Skeletal muscle tissue (tissue), 4 donors: ENCODE results near the gene DSCAM. TPM values are rescaled to one million over a fixed set of nuclear protein-coding genes. Genes with fewer than 3 reads are reported as not detected.
"Not testable (repeated sequence)": the region's sequence is repeated elsewhere in the genome, so short reads cannot be mapped to it uniquely, and the experiment has no call there.

ENCODE experiments used
- H3K27ac ChIP-seq: one replicate; pipeline ENCODE4 v1.7.0; 2013; ENCODE audit warnings: mild to moderate bottlenecking, low read depth, low read length, inconsistent platforms
- H3K27me3 ChIP-seq, 3 donors: one replicate each; pipeline ENCODE4 v1.7.0; 2013; ENCODE audit warnings: low read length in 3 of 3; ENCODE audit not compliant: control insufficient read depth in 3 of 3, insufficient read depth in 3 of 3
- H3K36me3 ChIP-seq, 3 donors: one replicate each; pipeline ENCODE4 v1.7.0; 2013; ENCODE audit warnings: low read length in 3 of 3; ENCODE audit not compliant: control insufficient read depth in 3 of 3, insufficient read depth in 3 of 3
- H3K4me1 ChIP-seq, 3 donors: one replicate each; pipeline ENCODE4 v1.7.0; 2013; ENCODE audit warnings: low read length in 3 of 3, mild to moderate bottlenecking in 3 of 3; ENCODE audit not compliant: control insufficient read depth in 3 of 3, insufficient read depth in 3 of 3
- H3K4me3 ChIP-seq, 3 donors: one replicate each; pipeline ENCODE4 v1.7.0; 2013; ENCODE audit warnings: low read length in 3 of 3
- H3K9ac ChIP-seq, 3 donors: one replicate each; pipeline ENCODE4 v1.7.0; 2013; ENCODE audit warnings: low read length in 3 of 3, mild to moderate bottlenecking in 3 of 3, moderate library complexity in 2 of 3, low read depth in 1 of 3
- H3K9me3 ChIP-seq, 3 donors: one replicate each; pipeline ENCODE4 v1.7.0; 2013; ENCODE audit warnings: low read length in 3 of 3; ENCODE audit not compliant: control insufficient read depth in 3 of 3
- total RNA-seq: library from RNA; depleted of rRNA; stranded (reverse); fragments of >200 nt; gene quantifications from one replicate; pipeline ENCODE4 v1.2.3, GENCODE V29; 2014
- donor health status: Osteomylitis.

The DSCAM gene
- total RNA-seq, 1 donor from 2014 or later: 0.52 TPM

- not testable (repeated sequence) for H3K9ac ChIP-seq
Observed at GRCh38 chr21:40439581-40439980, 407.4 kb downstream of the DSCAM start.

GRCh38 chr21:40438616-40439015, 408.3 kb downstream of the DSCAM start:
- Histone ChIP-seq H3K36me3 (no peaks in the 10 kb centered on the region), H3K9me3 (peaks cover 0 to 4% (median 0%) of the 10 kb centered on the region in 3 donors), H3K27ac (no peak overlapping the region), H3K4me3 (no peak overlapping the region), H3K9ac (no peak overlapping the region), H3K27me3 (no peaks in the 10 kb centered on the region), H3K4me1 (no peaks in the 10 kb centered on the region)

More at GRCh38 chr21:40439581-40439980, 407.4 kb downstream of the DSCAM start:
- H3K4me3 ChIP-seq, H3K9me3 ChIP-seq, H3K4me1 ChIP-seq, H3K27ac ChIP-seq, H3K36me3 ChIP-seq, H3K27me3 ChIP-seq: not testable (repeated sequence)

GRCh38 chr21:40436261-40436660, 410.7 kb downstream of the DSCAM start:
- Histone ChIP-seq H3K9me3 (peaks cover 0 to 4% (median 0%) of the 10 kb centered on the region in 3 donors), H3K27me3 (no peaks in the 10 kb centered on the region), H3K27ac (no peak overlapping the region), H3K9ac (no peak overlapping the region), H3K4me3 (no peak overlapping the region), H3K36me3 (no peaks in the 10 kb centered on the region), H3K4me1 (no peaks in the 10 kb centered on the region)

GRCh38 chr21:40433538-40433937, 413.4 kb downstream of the DSCAM start:
- Histone ChIP-seq H3K9me3 (no peaks in the 10 kb centered on the region), H3K36me3 (no peaks in the 10 kb centered on the region), H3K9ac (no peak overlapping the region), H3K4me1 (no peaks in the 10 kb centered on the region), H3K27ac (no peak overlapping the region), H3K4me3 (no peak overlapping the region), H3K27me3 (no peaks in the 10 kb centered on the region)

- Histone ChIP-seq H3K27ac (no peak overlapping the region), H3K9ac (no peak overlapping the region)
Observed at GRCh38 chr21:40425981-40426380, 421.0 kb downstream of the DSCAM start.

GRCh38 chr21:40422896-40423635, 423.9 kb downstream of the DSCAM start:
- Histone ChIP-seq H3K36me3 (no peaks in the 10 kb centered on the region), H3K9me3 (no peaks in the 10 kb centered on the region), H3K27me3 (peaks cover 0 to 6% (median 0%) of the 10 kb centered on the region in 3 donors), H3K4me3 (no peak overlapping the region), H3K9ac (no peak overlapping the region), H3K27ac (no peak overlapping the region), H3K4me1 (no peaks in the 10 kb centered on the region)

More at GRCh38 chr21:40425981-40426380, 421.0 kb downstream of the DSCAM start:
- H3K9me3 ChIP-seq: no peaks in the 10 kb centered on the region
- peaks cover 0 to 6% (median 0%) of the 10 kb centered on the region in 3 donors for H3K27me3 ChIP-seq
- no peaks in the 10 kb centered on the region for H3K4me1 ChIP-seq
- no peak overlapping the region for H3K4me3 ChIP-seq
- no peaks in the 10 kb centered on the region for H3K36me3 ChIP-seq

GRCh38 chr21:40421121-40421520, 425.8 kb downstream of the DSCAM start:
- no peak overlapping the region for H3K9ac ChIP-seq
- H3K4me3 ChIP-seq: no peak overlapping the region
- H3K9me3 ChIP-seq: no peaks in the 10 kb centered on the region
- no peaks in the 10 kb centered on the region for H3K36me3 ChIP-seq
- no peaks in the 10 kb centered on the region for H3K4me1 ChIP-seq
- no peak overlapping the region for H3K27ac ChIP-seq
- no peaks in the 10 kb centered on the region for H3K27me3 ChIP-seq

GRCh38 chr21:40416572-40416971, 430.4 kb downstream of the DSCAM start:
- Histone ChIP-seq H3K27ac (no peak overlapping the region), H3K9ac (no peak overlapping the region), H3K4me3 (no peak overlapping the region), H3K27me3 (no peaks in the 10 kb centered on the region), H3K4me1 (no peaks in the 10 kb centered on the region), H3K9me3 (no peaks in the 10 kb centered on the region), H3K36me3 (no peaks in the 10 kb centered on the region)

GRCh38 chr21:40408561-40408960, 438.4 kb downstream of the DSCAM start:
- Histone ChIP-seq H3K27ac (no peak overlapping the region), H3K4me3 (no peak overlapping the region), H3K27me3 (no peaks in the 10 kb centered on the region), H3K4me1 (no peaks in the 10 kb centered on the region), H3K36me3 (no peaks in the 10 kb centered on the region), H3K9me3 (no peaks in the 10 kb centered on the region), H3K9ac (no peak overlapping the region)

GRCh38 chr21:40404396-40404800, 442.6 kb downstream of the DSCAM start:
- H3K27me3 ChIP-seq: no peaks in the 10 kb centered on the region
- no peaks in the 10 kb centered on the region for H3K9me3 ChIP-seq
- H3K4me1 ChIP-seq: no peaks in the 10 kb centered on the region
- no peak overlapping the region for H3K4me3 ChIP-seq
- no peak overlapping the region for H3K27ac ChIP-seq
- H3K36me3 ChIP-seq: no peaks in the 10 kb centered on the region
- H3K9ac ChIP-seq: no peak overlapping the region
